HEK293T (cell line): ENCODE data around the gene CLASRP.

ENCODE experiments used
- CTCF ChIA-PET: fragments of 350-600 bp; formaldehyde crosslinking; extraction: SDS; loops from one replicate; lab custom pipeline; 2021; ENCODE audit warnings: antibody characterized with exemption, inconsistent platforms; lab: Yijun Ruan, JAX
- POLR2A ChIA-PET: fragments of 350-600 bp; formaldehyde crosslinking; extraction: SDS; loops from one replicate; lab custom pipeline; 2020; ENCODE audit warnings: antibody characterized with exemption, inconsistent platforms; lab: Yijun Ruan, JAX
- DNase-seq: peaks from one replicate; pipeline ENCODE4 v3.0.0; 2012; ENCODE audit warnings: mixed read lengths; ENCODE audit errors: extremely low spot score
- ARNT ChIP-seq: fragments of 450-650 bp; IDR thresholded peaks from 2 replicates; pipeline ENCODE4 v1.6.1; 2017; ENCODE audit warnings: mild to moderate bottlenecking
- BHLHE40 ChIP-seq: fragments of 450-650 bp; IDR thresholded peaks from 2 replicates; pipeline ENCODE4 v1.6.1; 2016; ENCODE audit warnings: mild to moderate bottlenecking, moderate library complexity, borderline replicate concordance
- CTBP1 ChIP-seq: fragments of 450-650 bp; IDR thresholded peaks from 2 replicates; pipeline ENCODE4 v1.6.1; 2016; ENCODE audit warnings: borderline replicate concordance
- ELF4 ChIP-seq: fragments of 450-650 bp; IDR thresholded peaks from 2 replicates; pipeline ENCODE4 v1.6.1; 2017; ENCODE audit warnings: antibody characterized with exemption
- FOXA1 ChIP-seq: fragments of 450-650 bp; IDR thresholded peaks from 2 replicates; pipeline ENCODE4 v1.6.1; 2016; ENCODE audit warnings: mild to moderate bottlenecking
- FOXK2 ChIP-seq: fragments of 450-650 bp; IDR thresholded peaks from 2 replicates; pipeline ENCODE4 v1.6.1; 2016; ENCODE audit warnings: mild to moderate bottlenecking
- FOXM1 ChIP-seq: fragments of 450-650 bp; IDR thresholded peaks from 2 replicates; pipeline ENCODE4 v1.6.1; 2017; ENCODE audit warnings: mild to moderate bottlenecking, borderline replicate concordance
- HDGF ChIP-seq: fragments of 450-650 bp; IDR thresholded peaks from 2 replicates; pipeline ENCODE4 v1.6.1; 2017; ENCODE audit warnings: antibody characterized with exemption, borderline replicate concordance
- L3MBTL2 ChIP-seq: fragments of 450-650 bp; conservative IDR thresholded peaks from 2 replicates; pipeline ENCODE4 v1.6.1; 2016; ENCODE audit warnings: mild to moderate bottlenecking
- LEF1 ChIP-seq: fragments of 450-650 bp; IDR thresholded peaks from 2 replicates; pipeline ENCODE4 v1.6.1; 2017; ENCODE audit warnings: mild to moderate bottlenecking, borderline replicate concordance
- NFRKB ChIP-seq: fragments of 450-650 bp; IDR thresholded peaks from 2 replicates; pipeline ENCODE4 v1.6.1; 2016; ENCODE audit warnings: mild to moderate bottlenecking, moderate library complexity
- PKNOX1 ChIP-seq: fragments of 450-650 bp; IDR thresholded peaks from 2 replicates; pipeline ENCODE4 v1.6.1; 2016
- SP1 ChIP-seq: fragments of 450-650 bp; IDR thresholded peaks from 2 replicates; pipeline ENCODE4 v1.6.1; 2017
- SUZ12 ChIP-seq: fragments of 450-650 bp; IDR thresholded peaks from 2 replicates; pipeline ENCODE4 v1.6.1; 2016; ENCODE audit warnings: mild to moderate bottlenecking
- TARDBP ChIP-seq: fragments of 450-650 bp; IDR thresholded peaks from 2 replicates; pipeline ENCODE4 v1.6.1; 2016
- ZNF384 ChIP-seq: fragments of 450-650 bp; IDR thresholded peaks from 2 replicates; pipeline ENCODE4 v1.6.1; 2016

The CLASRP gene

GRCh38 chr19:45005787-45006186 is 33.1 kb upstream of the CLASRP start:
- TF ChIP-seq NFRKB = no peak
- no peak for TF ChIP-seq ZNF384
- TF ChIP-seq TARDBP = no peak
- TF ChIP-seq FOXM1 = no peak
- no peak for TF ChIP-seq L3MBTL2
- TF ChIP-seq PKNOX1 = no peak
- TF ChIP-seq LEF1 = no peak
- no peak for TF ChIP-seq ARNT
- TF ChIP-seq SP1 = no peak
- ChIA-PET CTCF (no interaction called here), POLR2A (no interaction called here)

GRCh38 chr19:45008552-45008951 is 30.3 kb upstream of the CLASRP start:
- ChIA-PET POLR2A (interaction anchor here (1.1 kb wide), 1 partner anchor 30 kb away, joined by 3 read pairs; the partner anchor contains the start of gene CLASRP), CTCF (no interaction called here)
- TF ChIP-seq SP1 (no peak), LEF1 (no peak), FOXA1 (no peak), PKNOX1 (no peak), ZNF384 (no peak), NFRKB (no peak), ARNT (no peak), TARDBP (no peak), FOXM1 (no peak), L3MBTL2 (no peak), SUZ12 (no peak), HDGF (no peak), FOXK2 (no peak), ELF4 (no peak), BHLHE40 (no peak), CTBP1 (no peak)
- no peak for DNase-seq

More at GRCh38 chr19:45005787-45006186, 33.1 kb upstream of the CLASRP start:
- DNase-seq = no peak

GRCh38 chr19:45009625-45010255 is 29.1 kb upstream of the CLASRP start:
- ChIA-PET POLR2A (interaction anchor here (0.7 kb wide), 1 partner anchor 69 kb away, joined by 3 read pairs; the partner anchor contains the start of gene GEMIN7), CTCF (no interaction called here)

GRCh38 chr19:45010306-45010705 is 28.5 kb upstream of the CLASRP start:
- no peak for TF ChIP-seq TARDBP
- no peak for TF ChIP-seq CTBP1
- TF ChIP-seq L3MBTL2 = no peak
- no peak for TF ChIP-seq PKNOX1
- TF ChIP-seq FOXK2 = no peak
- TF ChIP-seq HDGF = no peak
- TF ChIP-seq ELF4 = no peak
- TF ChIP-seq SP1 = no peak
- TF ChIP-seq SUZ12 = no peak
- ChIA-PET CTCF (interaction anchor here (1.2 kb wide), 1 partner anchor 28 kb away, joined by 4 read pairs; the partner anchor contains the start of gene CLASRP), POLR2A (interaction anchor here (0.7 kb wide), 1 partner anchor 69 kb away, joined by 3 read pairs; the partner anchor contains the start of gene GEMIN7)
- DNase-seq = no peak

More at GRCh38 chr19:45009625-45010255, 29.1 kb upstream of the CLASRP start:
- TF ChIP-seq NFRKB = no peak
- TF ChIP-seq L3MBTL2 = no peak
- TF ChIP-seq FOXM1 = no peak
- TF ChIP-seq CTBP1 = no peak
- TF ChIP-seq FOXK2 = no peak
- no peak for TF ChIP-seq LEF1
- no peak for TF ChIP-seq ARNT
- TF ChIP-seq TARDBP = no peak
- TF ChIP-seq FOXA1 = no peak
- no peak for TF ChIP-seq SUZ12
- no peak for TF ChIP-seq SP1
- TF ChIP-seq BHLHE40 = no peak
- no peak for DNase-seq

- TF ChIP-seq FOXK2 (no peak), SUZ12 (no peak), LEF1 (no peak), ZNF384 (no peak), FOXA1 (no peak), ARNT (no peak), CTBP1 (no peak), PKNOX1 (no peak), SP1 (no peak), ELF4 (no peak), HDGF (no peak), TARDBP (no peak), NFRKB (no peak), BHLHE40 (no peak), FOXM1 (no peak), L3MBTL2 (no peak)
- DNase-seq = no peak
- ChIA-PET POLR2A (no interaction called here), CTCF (no interaction called here)
These were observed 26.9 kb upstream of the CLASRP start for GRCh38 chr19:45011959-45012358.
